ENCODE measurements around the gene DNM1L. TPM values are rescaled to one million over a fixed set of nuclear protein-coding genes. Genes with fewer than 3 reads are reported as not detected.
"Not testable (repeated sequence)": the region's sequence is repeated elsewhere in the genome, so short reads cannot be mapped to it uniquely, and the experiment has no call there.

DNM1L gene
- total RNA-seq, 4 donors from 2014 or later, result 66.4 to 81.4 (median 71.8) TPM

GRCh38 chr12:32698285-32698684, 19.2 kb downstream of the DNM1L start:
- Histone ChIP-seq H3K27ac (replicated peaks in 1 of 4) (no peak overlapping the region), H3K36me3 (peaks cover 0 to 12% (median 6%) of the 10 kb centered on the region in 4 donors), H3K4me3 (no peak overlapping the region), H3K4me1 (peaks cover 0 to 8% (median 7%) of the 10 kb centered on the region in 4 donors), H3K9me3 (no peaks in the 10 kb centered on the region), H3K27me3 (no peaks in the 10 kb centered on the region)
- WGBS, result 49% methylated on average over 2 of the region's 2 CpGs
- TF ChIP-seq POLR2AphosphoS5 (IDR thresholded peaks at IDR 0.05), result no peak
- intact Hi-C loops (cut with DNase I), result no loop called here
- no peak for DNase-seq (ENCODE audit: extremely low spot score)

GRCh38 chr12:32699437-32699836, 20.3 kb downstream of the DNM1L start:
- H3K4me1 ChIP-seq; DNase-seq (ENCODE audit: extremely low spot score); H3K36me3 ChIP-seq; H3K4me3 ChIP-seq; intact Hi-C loops (cut with DNase I); H3K27ac ChIP-seq (replicated peaks in 1 of 4); H3K27me3 ChIP-seq; H3K9me3 ChIP-seq: not testable (repeated sequence)
- whole genome bisulfite sequencing, result 94% methylated on average over 8 of the region's 8 CpGs

DNA sequence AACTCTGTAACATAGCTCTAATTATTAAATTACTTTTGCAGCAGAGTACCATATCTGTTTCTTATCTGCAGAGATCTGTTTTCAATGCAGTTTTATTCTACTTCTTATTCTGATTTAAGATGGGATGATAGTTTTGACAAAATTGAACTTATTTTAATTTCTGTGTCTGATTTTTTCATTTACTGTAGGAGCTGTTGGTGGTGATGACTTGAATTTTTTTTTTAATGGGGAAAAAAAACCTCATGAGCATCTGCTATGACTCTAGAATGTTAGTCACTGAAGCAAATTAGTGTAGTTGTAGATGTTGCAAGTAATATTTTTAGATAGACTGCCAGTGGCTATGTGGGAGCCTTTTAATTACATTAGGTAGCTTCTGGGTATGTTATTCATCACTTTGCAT, 23.4 kb downstream of the DNM1L start:
- DNase-seq (ENCODE audit: extremely low spot score), result no peak
- H3K27ac ChIP-seq (replicated peaks in 1 of 4), result no peak overlapping the region
- no peak overlapping the region for H3K4me3 ChIP-seq
- no peaks in the 10 kb centered on the region for H3K27me3 ChIP-seq
- peaks cover 6 to 20% (median 12%) of the 10 kb centered on the region in 4 donors for H3K36me3 ChIP-seq
- H3K9me3 ChIP-seq, result no peaks in the 10 kb centered on the region
- H3K4me1 ChIP-seq, result peaks cover 0 to 9% (median 6%) of the 10 kb centered on the region in 4 donors
- intact Hi-C loops (cut with DNase I), result no loop called here
- no peak for TF ChIP-seq EP300 (IDR thresholded peaks at IDR 0.05)

DNA sequence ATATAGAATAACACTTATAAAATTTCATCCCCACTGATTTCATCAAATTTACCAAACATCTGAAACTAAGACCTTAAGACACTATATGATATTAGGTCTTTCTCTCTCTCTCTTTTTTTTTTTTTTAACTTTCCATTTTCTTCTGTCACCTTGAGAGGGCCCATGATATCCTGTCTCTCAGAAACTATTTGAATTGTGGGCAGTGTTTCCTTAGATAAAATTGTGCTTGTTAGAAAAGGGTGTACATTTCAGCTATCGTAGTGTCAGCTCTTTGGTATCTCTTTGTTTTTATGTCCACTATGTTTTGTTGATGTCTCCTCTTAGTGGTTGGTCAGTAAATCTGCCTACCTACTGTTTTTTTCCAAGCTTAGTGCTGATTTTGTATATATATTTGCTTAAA, 23.8 kb downstream of the DNM1L start:
- peaks cover 6 to 24% (median 12%) of the 10 kb centered on the region in 4 donors for H3K36me3 ChIP-seq

GRCh38 chr12:32705783-32706182, 26.7 kb downstream of the DNM1L start:
- DNase-seq (ENCODE audit: extremely low spot score), result no peak
- TF ChIP-seq POLR2A (IDR thresholded peaks at IDR 0.05; ENCODE audit: low read depth) (no peak), EP300 (IDR thresholded peaks at IDR 0.05) (no peak)
- intact Hi-C loops (cut with DNase I), result no loop called here
- peaks cover 0 to 3% (median 0%) of the 10 kb centered on the region in 4 donors for H3K4me1 ChIP-seq
- H3K36me3 ChIP-seq, result peaks cover 6 to 39% (median 24%) of the 10 kb centered on the region in 4 donors
- no peaks in the 10 kb centered on the region for H3K27me3 ChIP-seq
- no peaks in the 10 kb centered on the region for H3K9me3 ChIP-seq
- no peak overlapping the region for H3K27ac ChIP-seq (replicated peaks in 1 of 4)
- no peak overlapping the region for H3K4me3 ChIP-seq

More for the DNA sequence above, 23.8 kb downstream of the DNM1L start:
- 78% methylated on average over 1 of the region's 1 CpG for WGBS
- TF ChIP-seq POLR2AphosphoS5 (IDR thresholded peaks at IDR 0.05) (no peak), POLR2A (IDR thresholded peaks at IDR 0.05; ENCODE audit: low read depth) (no peak), EP300 (IDR thresholded peaks at IDR 0.05) (no peak)
- intact Hi-C loops (cut with DNase I), result no loop called here
- peaks cover 0 to 9% (median 6%) of the 10 kb centered on the region in 4 donors for H3K4me1 ChIP-seq
- H3K27ac ChIP-seq (replicated peaks in 1 of 4), result no peak overlapping the region
- no peak overlapping the region for H3K4me3 ChIP-seq
- H3K27me3 ChIP-seq, result no peaks in the 10 kb centered on the region
- DNase-seq (ENCODE audit: extremely low spot score), result no peak
- no peaks in the 10 kb centered on the region for H3K9me3 ChIP-seq

DNA sequence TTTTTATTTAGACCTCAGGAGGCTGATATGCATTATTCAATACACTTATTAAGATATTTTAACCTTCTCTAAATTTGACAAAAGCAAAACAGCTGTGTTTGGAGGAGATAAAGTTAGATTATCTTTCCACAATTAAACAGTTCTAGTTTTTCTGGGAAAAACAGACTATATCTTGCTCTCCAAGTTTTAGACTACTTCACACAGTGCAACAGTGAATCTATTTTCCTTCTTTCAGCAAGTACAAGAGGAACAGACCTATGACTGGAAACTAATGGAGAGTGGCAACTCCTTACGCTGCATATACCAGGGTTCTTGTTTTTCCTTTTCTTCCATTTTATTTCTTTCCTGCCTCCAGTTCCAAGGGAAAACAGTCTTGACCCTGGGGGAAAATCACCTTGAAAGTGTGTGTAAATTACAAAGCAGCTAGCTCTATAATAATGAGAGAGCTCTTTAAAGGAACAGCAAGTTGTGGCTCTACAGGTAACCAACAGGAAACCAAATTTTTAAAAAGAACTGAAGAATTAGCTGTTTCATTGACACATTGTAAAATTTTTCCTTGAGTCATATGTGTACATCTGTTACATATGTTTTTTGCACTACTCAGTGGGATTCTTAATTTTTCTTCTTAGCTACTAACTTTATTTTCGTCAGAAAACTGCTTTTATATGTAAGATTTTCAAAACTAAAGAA, 27.4 kb downstream of the DNM1L start:
- intact Hi-C loops (cut with DNase I), result no loop called here
- TF ChIP-seq POLR2A (IDR thresholded peaks at IDR 0.05; ENCODE audit: low read depth), result no peak
- TF ChIP-seq POLR2AphosphoS5 (IDR thresholded peaks at IDR 0.05), result no peak
- no peak for TF ChIP-seq CTCF (IDR thresholded peaks at IDR 0.05)
- WGBS, result 96% methylated on average over 2 of the region's 2 CpGs

DNA sequence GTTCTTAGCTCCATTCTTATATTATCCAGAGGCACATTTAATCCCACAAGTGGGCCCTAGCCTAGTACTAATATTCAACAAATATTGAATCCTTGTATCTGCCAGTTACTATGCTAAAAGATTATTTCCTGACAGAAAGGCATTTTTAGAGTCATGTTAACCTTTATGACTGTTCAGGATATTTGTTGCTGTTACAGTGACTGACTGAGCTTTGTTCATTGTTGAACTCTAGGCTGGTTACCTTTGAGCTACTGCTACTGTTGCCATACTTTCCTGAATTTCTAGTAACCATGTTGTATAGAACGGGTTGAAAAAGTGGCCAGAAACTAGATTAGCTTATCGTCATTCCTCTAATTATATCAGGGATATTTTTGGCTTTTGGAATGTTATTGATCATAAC, 29.8 kb downstream of the DNM1L start:
- no peak for DNase-seq (ENCODE audit: extremely low spot score)
- H3K27ac ChIP-seq (replicated peaks in 1 of 4), result no peak overlapping the region
- intact Hi-C loops (cut with DNase I), result no loop called here
- H3K36me3 ChIP-seq, result peaks cover 12 to 65% (median 41%) of the 10 kb centered on the region in 4 donors
- no peaks in the 10 kb centered on the region for H3K9me3 ChIP-seq
- H3K4me3 ChIP-seq, result no peak overlapping the region
- no peaks in the 10 kb centered on the region for H3K27me3 ChIP-seq
- TF ChIP-seq EP300 (IDR thresholded peaks at IDR 0.05) (no peak), CTCF (IDR thresholded peaks at IDR 0.05) (no peak), POLR2AphosphoS5 (IDR thresholded peaks at IDR 0.05) (no peak), POLR2A (IDR thresholded peaks at IDR 0.05; ENCODE audit: low read depth) (no peak)
- WGBS, result 100% methylated on average over 2 of the region's 2 CpGs
- H3K4me1 ChIP-seq, result peaks cover 0 to under 1% (median 0%) of the 10 kb centered on the region in 4 donors

More for the DNA sequence above, 27.4 kb downstream of the DNM1L start:
- Histone ChIP-seq H3K4me1 (peaks cover 0 to 3% (median 0%) of the 10 kb centered on the region in 4 donors), H3K4me3 (no peak overlapping the region), H3K9me3 (no peaks in the 10 kb centered on the region), H3K27ac (replicated peaks in 1 of 4) (no peak overlapping the region), H3K36me3 (peaks cover 8 to 44% (median 29%) of the 10 kb centered on the region in 4 donors), H3K27me3 (no peaks in the 10 kb centered on the region)
- DNase-seq (ENCODE audit: extremely low spot score), result no peak

Measured in esophagus muscularis mucosa (tissue), 4 donors.